ENCODE results near the gene GORAB. TPM values are rescaled to one million over a fixed set of nuclear protein-coding genes. Genes with fewer than 3 reads are reported as not detected.

The GORAB gene
- polyA plus RNA-seq (ENCODE audit: insufficient read length in 12 of 12) = 10 to 100 TPM in 11 of 12 donors, not detected in 1; 13.9 to 23.7 (median 17.6) TPM
- long read RNA-seq, donor 1, transcript GORAB-202 (5 exons, 2,189 nt) = major isoform, 5 of 14 reads
- long read RNA-seq, donor 1, partial matches to known transcripts = 7 of 14 reads
- long read RNA-seq, donor 1, other reads (novel, unspliced or antisense) = 0 of 14 reads
- long read RNA-seq, donor 2, partial matches to known transcripts = 0 of 12 reads
- long read RNA-seq, donor 2, other reads (novel, unspliced or antisense) = 6 of 12 reads
- long read RNA-seq, donor 3, partial matches to known transcripts = 0 of 3 reads
- long read RNA-seq, donor 3, other reads (novel, unspliced or antisense) = 0 of 3 reads
- long read RNA-seq, donor 4, partial matches to known transcripts = 0 of 3 reads
- long read RNA-seq, donor 4, other reads (novel, unspliced or antisense) = 0 of 3 reads
- long read RNA-seq, donor 5, partial matches to known transcripts = 0 of 2 reads
- long read RNA-seq, donor 5, other reads (novel, unspliced or antisense) = 0 of 2 reads
- long read RNA-seq, donor 6, partial matches to known transcripts = 0 of 2 reads
- long read RNA-seq, donor 6, other reads (novel, unspliced or antisense) = 0 of 2 reads
- long read RNA-seq, donor 7, partial matches to known transcripts = 0 of 3 reads
- long read RNA-seq, donor 7, other reads (novel, unspliced or antisense) = 0 of 3 reads
- long read RNA-seq, donor 8, partial matches to known transcripts = 0 of 2 reads
- long read RNA-seq, donor 8, other reads (novel, unspliced or antisense) = 0 of 2 reads
- long read RNA-seq, donor 9 = 0 reads
- long read RNA-seq, donor 10, partial matches to known transcripts = 0 of 3 reads
- long read RNA-seq, donor 10, other reads (novel, unspliced or antisense) = 0 of 3 reads
- long read RNA-seq, donor 11, transcript GORAB-202 (5 exons, 2,189 nt) = major isoform, 6 of 6 reads
- long read RNA-seq, donor 11, partial matches to known transcripts = 0 of 6 reads
- long read RNA-seq, donor 11, other reads (novel, unspliced or antisense) = 0 of 6 reads

DNA sequence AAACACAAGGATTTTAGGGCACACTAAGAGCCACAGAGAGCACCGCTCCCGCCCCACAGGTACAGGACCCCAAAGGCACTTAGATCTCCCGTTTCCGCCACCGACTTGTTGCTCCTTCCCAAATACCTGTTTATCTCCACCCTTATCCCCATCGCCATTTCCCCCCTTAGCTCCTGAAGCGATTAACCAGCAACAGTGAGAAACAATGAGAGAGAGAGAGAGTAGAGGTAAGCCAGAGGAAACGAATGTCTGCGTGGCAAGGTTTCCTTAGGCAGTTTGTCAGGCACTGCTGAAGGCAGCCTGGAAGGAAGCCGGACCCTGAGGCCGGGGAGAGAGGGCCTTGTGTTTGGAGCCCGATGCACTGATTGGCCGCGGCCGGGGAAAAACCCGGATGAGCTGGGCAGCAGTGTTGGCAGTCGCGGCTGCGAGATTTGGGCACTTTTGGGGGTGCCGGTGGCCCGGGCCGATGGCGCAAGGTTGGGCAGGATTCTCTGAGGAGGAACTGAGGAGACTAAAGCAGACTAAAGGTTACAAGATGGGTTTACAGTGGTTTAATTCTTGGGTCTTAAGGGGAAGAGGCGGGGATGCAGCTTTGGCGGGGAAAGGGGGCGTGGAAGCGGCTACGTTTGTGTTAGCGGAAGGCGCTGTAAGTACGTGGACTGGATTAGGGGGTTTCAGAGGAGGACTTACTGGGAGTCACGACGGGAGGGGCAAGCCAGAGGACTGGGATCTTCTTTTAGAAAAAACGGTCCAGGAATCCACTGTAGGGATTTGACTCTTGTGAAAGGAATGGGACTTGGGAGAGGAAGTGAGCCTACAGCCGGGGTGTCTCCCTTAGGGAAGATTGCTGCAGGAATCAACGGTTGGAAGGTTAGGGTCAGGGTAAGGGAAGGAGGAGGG is at the start of gene GORAB:
TSS of gene GORAB (plus strand) at position 409 of the 900 bp plus-strand sequence. CDS start at position 467, 58 bp downstream.
- peak; percentile 95 for DNase-seq

GRCh38 chr1:170483051-170483450 is 48.9 kb upstream of the GORAB start:
- no peak for DNase-seq

DNA sequence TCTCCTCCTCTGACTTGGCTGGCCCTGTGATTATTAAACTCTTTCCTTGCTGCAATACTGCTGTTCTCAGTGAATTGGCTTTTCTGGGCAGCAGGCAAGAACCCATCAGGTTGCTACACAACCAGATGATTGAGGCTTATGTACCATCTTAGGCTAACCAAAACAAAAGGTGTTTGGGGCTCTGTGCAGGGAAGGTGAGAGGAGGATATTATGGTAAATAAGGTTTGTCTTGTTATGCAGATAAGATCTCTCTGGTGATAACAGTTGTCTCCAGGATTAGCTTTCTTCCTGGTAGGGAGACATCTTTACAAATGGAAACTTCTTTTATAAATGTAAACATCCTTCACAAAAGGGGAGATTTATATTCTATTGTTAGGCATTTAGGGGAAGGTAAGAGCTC is 44.5 kb upstream of the GORAB start:
- DNase-seq = no peak

DNA sequence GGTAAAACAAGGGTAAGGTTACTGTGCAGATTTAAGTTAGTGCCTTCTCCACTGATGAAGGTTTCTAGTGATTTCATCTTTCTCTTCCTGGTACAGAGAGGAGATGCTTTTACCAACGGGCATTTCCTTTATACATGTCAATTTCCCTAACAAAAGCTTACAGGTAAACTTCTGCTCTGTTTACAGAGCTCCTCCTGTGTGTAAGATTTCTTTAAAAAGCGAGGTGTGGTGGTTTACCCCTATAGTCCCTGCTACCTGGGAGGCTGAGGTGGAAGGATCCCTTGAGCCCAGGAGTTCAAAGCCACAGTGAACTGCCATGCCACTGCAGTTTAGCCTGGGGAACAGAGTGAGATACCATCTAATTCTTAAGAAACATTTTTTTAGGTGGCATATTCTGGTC is 40.7 kb upstream of the GORAB start:
- DNase-seq = no peak

GRCh38 chr1:170494369-170494768 is 37.6 kb upstream of the GORAB start:
- DNase-seq = no peak

DNA sequence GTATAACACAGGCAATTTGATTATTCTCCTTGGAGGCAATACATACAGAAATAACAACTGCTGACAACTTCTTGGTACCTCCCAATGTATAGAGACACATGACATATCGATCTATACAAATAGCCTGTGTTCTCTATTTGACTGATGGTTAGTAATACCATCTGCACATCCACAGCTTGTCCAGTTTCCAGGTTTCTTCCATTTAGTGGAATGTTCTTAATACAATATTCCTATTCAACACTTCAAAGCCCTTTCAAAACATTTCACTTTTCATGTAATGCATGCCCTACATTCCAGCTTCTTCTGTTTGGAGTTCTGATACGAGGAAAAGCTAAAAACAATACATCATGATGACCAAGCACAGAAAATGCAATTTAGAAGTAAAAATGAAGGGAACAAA is 37.0 kb upstream of the GORAB start:
- no peak for DNase-seq

DNA sequence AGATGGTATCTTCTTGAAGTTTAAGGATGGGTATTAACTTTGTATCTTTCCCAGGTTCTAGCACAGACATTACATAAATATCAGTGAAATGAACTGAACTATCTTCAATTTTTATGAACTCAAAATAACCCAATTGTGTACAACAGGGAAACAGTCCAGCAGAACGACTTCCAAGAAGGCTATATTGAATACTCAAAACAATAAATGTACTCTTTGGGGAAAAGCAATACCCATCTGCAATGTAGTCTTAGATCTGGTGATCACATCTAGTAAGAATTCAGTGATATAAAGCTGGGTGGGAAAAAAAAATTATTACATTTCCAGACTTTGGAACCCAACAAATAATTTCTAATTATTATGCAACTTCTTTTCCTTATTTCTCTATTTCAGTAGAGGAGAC is 33.1 kb upstream of the GORAB start:
- DNase-seq = peak; percentile 74

- no peak for DNase-seq
These were observed 28.3 kb upstream of the GORAB start for GRCh38 chr1:170503665-170504064.

DNA sequence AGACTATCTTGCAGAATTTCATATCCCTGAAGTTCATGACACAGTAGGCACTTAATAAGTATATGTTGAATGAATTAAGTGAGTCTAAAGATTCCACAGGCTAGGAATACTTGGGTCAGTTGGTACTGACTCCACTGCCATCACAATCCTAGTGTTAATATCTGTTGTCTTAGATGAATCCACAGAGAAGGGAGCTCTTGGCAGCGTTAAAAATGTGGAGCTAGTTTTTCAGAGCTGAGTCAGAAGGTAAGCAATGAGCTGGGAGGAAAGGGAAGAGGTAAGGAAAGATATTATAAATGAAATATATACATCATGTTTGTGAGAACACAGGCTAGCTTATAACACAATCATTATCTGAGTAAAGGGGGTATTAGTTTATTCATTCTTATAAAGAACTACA is 21.8 kb upstream of the GORAB start:
- no peak for DNase-seq

DNA sequence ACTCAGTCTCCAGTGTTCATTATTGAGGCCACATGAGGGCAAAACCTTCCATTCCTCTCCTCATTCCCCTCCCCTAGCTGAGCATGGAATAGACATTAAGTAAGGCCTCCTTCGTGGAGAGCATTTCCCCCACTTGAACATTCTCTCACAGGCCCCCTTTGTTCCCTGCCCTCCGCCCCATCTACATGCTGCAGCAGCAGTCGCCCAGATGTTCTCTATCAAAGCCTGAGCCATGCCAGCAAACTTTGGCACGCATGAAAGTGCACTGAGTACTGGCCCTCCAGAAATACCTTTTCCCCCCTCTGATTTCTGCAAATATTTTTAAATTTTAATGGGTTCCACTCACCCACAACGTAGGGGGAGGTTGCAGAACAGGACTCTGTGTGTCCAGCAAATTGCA is 20.9 kb upstream of the GORAB start:
- DNase-seq = no peak

DNA sequence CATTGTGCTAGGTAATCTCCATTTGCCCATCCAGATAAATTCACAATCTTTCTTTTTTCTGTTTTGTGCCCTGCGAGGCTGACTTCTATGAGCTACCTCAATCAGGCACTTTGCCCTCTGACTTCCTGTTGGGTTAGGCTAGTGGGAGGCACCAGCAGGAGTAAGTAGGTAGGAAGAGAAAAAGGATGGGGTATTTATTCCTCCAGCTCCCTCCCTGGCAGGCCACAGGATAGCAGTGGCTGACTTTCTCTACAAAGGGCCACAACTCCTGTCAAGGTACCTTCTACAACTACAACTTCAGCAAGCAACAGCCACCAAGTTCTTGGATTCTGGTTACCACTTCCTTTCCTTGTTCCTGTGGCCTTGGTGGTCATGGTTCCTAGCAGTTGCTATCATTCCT is 18.8 kb upstream of the GORAB start:
- DNase-seq = no peak

- DNase-seq = no peak
These were observed 13.7 kb upstream of the GORAB start for GRCh38 chr1:170518185-170518834.

- no peak for DNase-seq
These were observed 13.0 kb upstream of the GORAB start for GRCh38 chr1:170518965-170519364.

DNA sequence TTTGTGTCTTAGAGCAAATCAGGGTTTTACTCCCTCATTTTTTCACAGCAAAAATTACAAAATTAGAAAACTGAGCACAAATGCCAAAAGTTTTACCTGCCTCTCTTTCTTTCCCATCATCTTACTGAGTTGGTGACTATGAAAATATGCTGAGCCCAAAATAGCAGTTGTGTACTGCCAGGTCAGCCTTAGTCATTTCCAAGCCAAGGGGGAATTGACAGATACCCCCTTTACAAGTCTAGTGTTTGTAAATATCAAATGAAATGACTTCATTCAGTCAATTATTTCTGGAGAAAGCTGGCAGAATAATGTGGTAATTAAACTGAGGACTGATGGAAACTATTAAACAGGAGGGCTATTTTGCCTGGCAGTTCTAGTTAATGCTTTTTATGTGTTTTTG is 11.4 kb upstream of the GORAB start:
- no peak for DNase-seq

- no peak for DNase-seq
These were observed 10.1 kb upstream of the GORAB start for GRCh38 chr1:170521818-170522217.

DNA sequence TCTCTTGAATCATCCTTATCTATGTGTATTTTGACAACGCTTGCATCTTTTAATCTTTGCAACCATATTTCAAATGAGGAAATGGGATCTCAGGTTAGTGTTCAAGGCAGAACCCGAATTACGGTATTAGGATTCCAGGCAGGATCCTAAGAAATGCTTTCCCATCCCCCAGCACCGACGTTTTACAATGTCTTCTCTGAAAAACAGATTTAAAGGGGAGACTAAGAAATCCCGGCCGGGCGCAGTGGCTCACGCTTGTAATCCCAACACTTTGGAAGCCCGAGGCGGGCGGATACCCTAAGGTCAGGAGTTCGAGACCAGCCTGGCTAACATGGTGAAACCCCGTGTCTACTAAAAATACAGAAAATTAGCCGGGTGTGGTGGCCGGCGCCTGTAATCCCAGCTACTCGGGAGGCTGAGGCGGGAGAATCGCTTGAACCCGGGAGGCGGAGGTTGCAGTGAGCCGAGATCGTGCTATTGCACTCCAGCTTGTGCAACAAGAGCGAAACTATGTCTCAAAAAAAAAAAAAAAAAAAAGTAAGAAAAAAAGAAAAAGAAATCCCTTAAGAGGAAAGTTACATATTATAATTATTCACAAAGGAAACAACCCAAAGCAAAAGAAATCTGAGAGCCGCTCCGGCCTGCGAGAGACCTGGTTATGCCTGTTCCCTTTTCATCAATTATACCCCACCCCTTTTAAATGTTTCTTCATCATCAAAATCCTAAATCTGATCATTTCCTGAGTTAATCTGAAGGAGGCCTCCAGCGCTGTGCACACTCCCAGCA is 801 bp upstream of the GORAB start:
- peak; percentile 15 for DNase-seq

DNA sequence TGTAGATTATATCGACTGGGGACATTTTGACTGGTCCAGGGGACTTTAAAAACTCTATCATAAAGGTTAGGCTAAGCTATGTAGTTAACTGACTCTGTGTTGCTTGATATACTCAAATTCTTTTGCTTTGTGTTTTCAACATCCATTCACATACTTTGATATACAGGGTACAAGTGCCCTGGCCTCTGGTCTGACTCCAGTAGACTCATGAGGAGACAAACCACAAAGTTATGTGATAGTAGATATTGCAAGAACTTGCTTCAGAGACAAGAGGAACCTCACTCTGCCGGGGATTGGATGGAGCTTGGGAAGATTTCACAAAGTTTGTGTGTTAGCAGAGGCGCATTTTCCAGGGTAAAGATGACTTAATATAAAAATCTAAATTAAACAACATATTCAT is 1.3 kb downstream of the GORAB start:
- no peak for DNase-seq

- no peak for DNase-seq
These were observed 2.7 kb downstream of the GORAB start for GRCh38 chr1:170534626-170535147.

DNA sequence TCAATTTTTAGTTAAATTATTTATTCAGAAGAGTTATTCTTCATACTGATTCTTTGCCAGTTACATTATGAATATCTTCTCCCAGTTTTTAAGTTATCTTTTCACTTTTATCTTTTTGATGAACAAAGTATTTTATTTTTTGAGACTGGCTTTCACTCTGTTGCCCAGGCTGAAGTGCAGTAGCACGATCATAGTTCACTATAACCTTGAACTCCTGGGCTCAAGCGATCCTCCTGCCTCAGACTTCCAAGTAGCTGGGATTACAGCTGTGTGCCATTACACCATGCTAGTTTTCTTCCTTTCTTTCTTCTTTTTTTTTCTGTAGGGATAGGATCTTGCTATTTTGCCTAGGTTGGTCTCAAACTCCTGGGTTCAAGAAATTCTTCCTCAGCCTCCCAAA is 3.5 kb downstream of the GORAB start:
- DNase-seq = no peak

Measured in muscle of arm (tissue), 14 donors.